ENCODE results near the gene FAM3C. TPM values are rescaled to one million over a fixed set of nuclear protein-coding genes. Genes with fewer than 3 reads are reported as not detected.

Gene FAM3C
- total and polyA plus RNA-seq, 2 experiments from 2014 or later = 33.9 to 60.3 TPM

DNA sequence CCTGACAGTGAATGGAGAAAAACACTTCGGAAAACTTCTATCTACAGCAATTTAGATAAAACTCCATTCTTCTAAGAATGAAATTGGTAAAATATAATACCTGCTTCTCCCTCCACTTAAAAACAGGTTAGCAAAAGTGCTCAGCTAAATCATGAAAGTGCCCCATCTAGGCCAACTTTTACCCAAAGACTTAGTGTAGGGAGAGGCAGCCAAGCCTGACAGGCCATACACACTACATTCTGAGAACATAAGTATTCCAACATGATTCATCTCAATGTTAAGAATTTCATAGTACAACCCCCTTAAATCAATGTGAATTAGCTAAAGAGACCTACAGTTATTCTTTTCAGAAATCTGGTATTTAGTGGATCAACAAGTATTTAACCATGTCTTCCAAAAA is 7.2 kb downstream of the FAM3C start:
- Histone ChIP-seq H3K9me2 (ENCODE audit: insufficient read depth) (no peaks in the 10 kb centered on the region), H2AFZ (no peak overlapping the region), H3K36me3 (ENCODE audit: insufficient read depth) (0 out of 2 replicates have a peak, but pooled peaks cover 3% of the 10 kb centered on the region), H3K4me1 (ENCODE audit: insufficient read depth) (peaks cover 11% of the 10 kb centered on the region; the same call in 1 of the 2 replicates), H3K27me3 (ENCODE audit: insufficient read depth) (no peaks in the 10 kb centered on the region), H3F3A (replicated peaks; ENCODE audit: low read depth) (no peaks in the 10 kb centered on the region), H3K79me2 (replicated peaks; ENCODE audit: insufficient read depth) (peaks cover 99% of the 10 kb centered on the region), H3K27ac (ENCODE audit: low read depth) (no peak overlapping the region), H3K4me3 (no peak overlapping the region), H3K4me2 (no peak overlapping the region), H4K20me1 (replicated peaks; ENCODE audit: insufficient read depth) (peaks cover 6% of the 10 kb centered on the region; the same call in 1 of the 2 replicates)
- ATAC-seq (no peak), DNase-seq (ENCODE audit: low spot score) (no peak)
- H3K36me3 Mint-ChIP-seq (ENCODE audit: low read depth) = peaks cover 18% of the 10 kb centered on the region
- no peaks in the 10 kb centered on the region for H3K9me3 Mint-ChIP-seq
- no peaks in the 10 kb centered on the region for H3K27me3 Mint-ChIP-seq (ENCODE audit: insufficient read depth, low read depth, poor library complexity)
- H3K27ac Mint-ChIP-seq = no peak overlapping the region
- no peak for TF ChIP-seq STAT1 (IDR thresholded peaks at IDR 0.05; ENCODE audit: unreplicated experiment)
- TF ChIP-seq, protein P1, sequence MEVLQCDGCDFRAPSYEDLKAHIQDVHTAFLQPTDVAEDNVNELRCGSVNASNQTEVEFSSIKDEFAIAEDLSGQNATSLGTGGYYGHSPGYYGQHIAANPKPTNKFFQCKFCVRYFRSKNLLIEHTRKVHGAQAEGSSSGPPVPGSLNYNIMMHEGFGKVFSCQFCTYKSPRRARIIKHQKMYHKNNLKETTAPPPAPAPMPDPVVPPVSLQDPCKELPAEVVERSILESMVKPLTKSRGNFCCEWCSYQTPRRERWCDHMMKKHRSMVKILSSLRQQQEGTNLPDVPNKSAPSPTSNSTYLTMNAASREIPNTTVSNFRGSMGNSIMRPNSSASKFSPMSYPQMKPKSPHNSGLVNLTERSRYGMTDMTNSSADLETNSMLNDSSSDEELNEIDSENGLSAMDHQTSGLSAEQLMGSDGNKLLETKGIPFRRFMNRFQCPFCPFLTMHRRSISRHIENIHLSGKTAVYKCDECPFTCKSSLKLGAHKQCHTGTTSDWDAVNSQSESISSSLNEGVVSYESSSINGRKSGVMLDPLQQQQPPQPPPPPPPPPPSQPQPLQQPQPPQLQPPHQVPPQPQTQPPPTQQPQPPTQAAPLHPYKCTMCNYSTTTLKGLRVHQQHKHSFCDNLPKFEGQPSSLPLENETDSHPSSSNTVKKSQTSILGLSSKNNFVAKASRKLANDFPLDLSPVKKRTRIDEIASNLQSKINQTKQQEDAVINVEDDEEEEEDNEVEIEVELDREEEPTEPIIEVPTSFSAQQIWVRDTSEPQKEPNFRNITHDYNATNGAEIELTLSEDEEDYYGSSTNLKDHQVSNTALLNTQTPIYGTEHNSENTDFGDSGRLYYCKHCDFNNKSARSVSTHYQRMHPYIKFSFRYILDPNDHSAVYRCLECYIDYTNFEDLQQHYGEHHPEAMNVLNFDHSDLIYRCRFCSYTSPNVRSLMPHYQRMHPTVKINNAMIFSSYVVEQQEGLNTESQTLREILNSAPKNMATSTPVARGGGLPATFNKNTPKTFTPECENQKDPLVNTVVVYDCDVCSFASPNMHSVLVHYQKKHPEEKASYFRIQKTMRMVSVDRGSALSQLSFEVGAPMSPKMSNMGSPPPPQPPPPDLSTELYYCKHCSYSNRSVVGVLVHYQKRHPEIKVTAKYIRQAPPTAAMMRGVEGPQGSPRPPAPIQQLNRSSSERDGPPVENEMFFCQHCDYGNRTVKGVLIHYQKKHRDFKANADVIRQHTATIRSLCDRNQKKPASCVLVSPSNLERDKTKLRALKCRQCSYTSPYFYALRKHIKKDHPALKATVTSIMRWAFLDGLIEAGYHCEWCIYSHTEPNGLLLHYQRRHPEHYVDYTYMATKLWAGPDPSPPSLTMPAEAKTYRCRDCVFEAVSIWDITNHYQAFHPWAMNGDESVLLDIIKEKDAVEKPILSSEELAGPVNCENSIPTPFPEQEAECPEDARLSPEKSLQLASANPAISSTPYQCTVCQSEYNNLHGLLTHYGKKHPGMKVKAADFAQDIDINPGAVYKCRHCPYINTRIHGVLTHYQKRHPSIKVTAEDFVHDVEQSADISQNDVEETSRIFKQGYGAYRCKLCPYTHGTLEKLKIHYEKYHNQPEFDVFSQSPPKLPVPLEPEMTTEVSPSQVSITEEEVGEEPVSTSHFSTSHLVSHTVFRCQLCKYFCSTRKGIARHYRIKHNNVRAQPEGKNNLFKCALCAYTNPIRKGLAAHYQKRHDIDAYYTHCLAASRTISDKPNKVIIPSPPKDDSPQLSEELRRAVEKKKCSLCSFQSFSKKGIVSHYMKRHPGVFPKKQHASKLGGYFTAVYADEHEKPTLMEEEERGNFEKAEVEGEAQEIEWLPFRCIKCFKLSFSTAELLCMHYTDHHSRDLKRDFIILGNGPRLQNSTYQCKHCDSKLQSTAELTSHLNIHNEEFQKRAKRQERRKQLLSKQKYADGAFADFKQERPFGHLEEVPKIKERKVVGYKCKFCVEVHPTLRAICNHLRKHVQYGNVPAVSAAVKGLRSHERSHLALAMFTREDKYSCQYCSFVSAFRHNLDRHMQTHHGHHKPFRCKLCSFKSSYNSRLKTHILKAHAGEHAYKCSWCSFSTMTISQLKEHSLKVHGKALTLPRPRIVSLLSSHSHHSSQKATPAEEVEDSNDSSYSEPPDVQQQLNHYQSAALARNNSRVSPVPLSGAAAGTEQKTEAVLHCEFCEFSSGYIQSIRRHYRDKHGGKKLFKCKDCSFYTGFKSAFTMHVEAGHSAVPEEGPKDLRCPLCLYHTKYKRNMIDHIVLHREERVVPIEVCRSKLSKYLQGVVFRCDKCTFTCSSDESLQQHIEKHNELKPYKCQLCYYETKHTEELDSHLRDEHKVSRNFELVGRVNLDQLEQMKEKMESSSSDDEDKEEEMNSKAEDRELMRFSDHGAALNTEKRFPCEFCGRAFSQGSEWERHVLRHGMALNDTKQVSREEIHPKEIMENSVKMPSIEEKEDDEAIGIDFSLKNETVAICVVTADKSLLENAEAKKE (CRISPR knock-in tag; IDR thresholded peaks at IDR 0.05) = no peak
- no peak for TF ChIP-seq NANOG (IDR thresholded peaks at IDR 0.05; ENCODE audit: borderline replicate concordance)
- no peak for TF ChIP-seq CREB1 (CRISPR knock-in tag; IDR thresholded peaks at IDR 0.05; ENCODE audit: low read depth)
- TF ChIP-seq JUNB (IDR thresholded peaks at IDR 0.05; ENCODE audit: unreplicated experiment) = no peak
- no peak for TF ChIP-seq EZH2phosphoT487 (IDR thresholded peaks at IDR 0.05; ENCODE audit: unreplicated experiment)
- peaks cover 43% of the 10 kb centered on the region; the same call in 2 of the 3 replicates for H3K4me1 Mint-ChIP-seq
- H3K4me3 Mint-ChIP-seq = no peak overlapping the region

DNA sequence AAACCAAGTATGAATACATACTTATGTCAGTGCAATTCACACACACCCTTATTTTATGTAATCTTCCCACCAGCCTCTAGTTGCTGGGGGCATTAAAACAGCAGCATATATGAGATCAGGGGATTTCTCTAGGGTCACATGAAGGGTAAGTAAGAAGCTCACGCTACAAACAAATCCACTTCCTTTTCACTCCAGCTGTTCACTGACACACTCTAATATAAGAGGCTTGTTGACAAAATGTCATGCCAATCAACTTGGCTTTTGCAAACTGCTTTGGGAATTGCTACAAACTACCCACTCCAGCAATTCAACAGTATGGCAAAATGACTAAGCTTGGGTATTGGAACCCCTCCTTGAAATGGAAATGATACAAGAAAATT is 10.3 kb downstream of the FAM3C start:
- Mint-ChIP-seq H3K27me3 (ENCODE audit: insufficient read depth, low read depth, poor library complexity) (no peaks in the 10 kb centered on the region), H3K36me3 (ENCODE audit: low read depth) (no peaks in the 10 kb centered on the region), H3K27ac (no peak overlapping the region), H3K4me1 (peaks cover 30% of the 10 kb centered on the region; the same call in 2 of the 3 replicates), H3K9me3 (no peaks in the 10 kb centered on the region), H3K4me3 (no peak overlapping the region)
- Histone ChIP-seq H3K79me2 (replicated peaks; ENCODE audit: insufficient read depth) (peaks cover 99% of the 10 kb centered on the region), H2AFZ (no peak overlapping the region), H3K9me2 (ENCODE audit: insufficient read depth) (no peaks in the 10 kb centered on the region), H3K36me3 (ENCODE audit: insufficient read depth) (no peaks in the 10 kb centered on the region), H3F3A (replicated peaks; ENCODE audit: low read depth) (no peaks in the 10 kb centered on the region), H3K4me2 (no peak overlapping the region), H3K4me3 (no peak overlapping the region), H4K20me1 (replicated peaks; ENCODE audit: insufficient read depth) (peaks cover 6% of the 10 kb centered on the region; the same call in 1 of the 2 replicates), H3K4me1 (ENCODE audit: insufficient read depth) (peaks cover 11% of the 10 kb centered on the region; the same call in 1 of the 2 replicates), H3K27ac (ENCODE audit: low read depth) (no peak overlapping the region), H3K27me3 (ENCODE audit: insufficient read depth) (no peaks in the 10 kb centered on the region)
- DNase-seq (ENCODE audit: low spot score) (no peak), ATAC-seq (no peak)
- TF ChIP-seq EZH2 (IDR thresholded peaks at IDR 0.05; ENCODE audit: low read depth, unreplicated experiment) = no peak
- TF ChIP-seq, protein P1 (CRISPR knock-in tag; IDR thresholded peaks at IDR 0.05) = no peak
- TF ChIP-seq JUNB (IDR thresholded peaks at IDR 0.05; ENCODE audit: unreplicated experiment) = no peak

Measured in GM23338 (cell line).